AML-193 (cell line): ENCODE data around the gene COBLL1.
"Not testable (repeated sequence)": the region's sequence is repeated elsewhere in the genome, so short reads cannot be mapped to it uniquely, and the experiment has no call there.

Experiments used
- DNase-seq, 2 experiments: peaks; one replicate each; lab custom pipeline; 2025; lab: John Stamatoyannopoulos, UW

Gene COBLL1

DNA sequence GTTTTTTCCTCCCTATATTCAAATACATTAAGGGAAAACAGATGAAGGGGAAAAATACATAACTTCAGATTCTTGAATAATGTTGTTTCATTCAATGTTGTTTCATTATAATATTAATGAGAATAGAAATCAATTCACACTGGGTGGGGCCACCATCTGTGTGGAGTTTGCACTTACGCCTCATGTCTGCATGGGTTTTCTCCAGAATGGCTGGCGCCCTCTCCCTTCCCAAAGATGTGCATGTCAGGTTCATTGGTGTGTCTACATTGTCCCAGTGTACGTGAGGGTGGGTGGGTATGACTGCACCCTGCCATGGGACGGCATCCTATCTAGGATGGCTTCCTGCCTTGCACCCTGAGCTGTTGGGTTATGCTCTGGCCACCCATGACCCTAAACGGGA, 51.7 kb downstream of the COBLL1 start:
- no peak for DNase-seq

- no peak for DNase-seq
These were observed 54.8 kb downstream of the COBLL1 start for GRCh38 chr2:164786787-164787186.

DNA sequence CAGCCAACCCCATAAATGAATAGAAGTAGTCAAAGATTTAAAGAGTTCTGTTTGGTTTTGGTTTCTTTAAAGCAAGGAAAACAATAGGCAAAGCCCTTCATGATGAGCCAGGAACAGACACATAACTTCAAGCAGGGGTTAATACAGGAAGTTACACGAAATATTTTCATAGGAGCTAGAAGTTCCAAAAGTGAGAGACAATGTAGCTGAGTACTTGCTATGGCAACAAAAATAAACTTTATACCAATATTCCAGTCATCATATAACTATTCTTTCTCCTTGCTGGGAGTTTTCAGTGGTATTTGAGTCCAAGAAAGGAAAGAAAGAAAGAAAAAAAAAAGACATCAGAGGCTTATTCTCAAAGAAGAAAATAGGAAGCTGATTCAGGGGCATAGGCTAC, 56.2 kb downstream of the COBLL1 start:
- DNase-seq: no peak

- no peak for DNase-seq
These were observed 57.2 kb downstream of the COBLL1 start for GRCh38 chr2:164784376-164784775.

DNA sequence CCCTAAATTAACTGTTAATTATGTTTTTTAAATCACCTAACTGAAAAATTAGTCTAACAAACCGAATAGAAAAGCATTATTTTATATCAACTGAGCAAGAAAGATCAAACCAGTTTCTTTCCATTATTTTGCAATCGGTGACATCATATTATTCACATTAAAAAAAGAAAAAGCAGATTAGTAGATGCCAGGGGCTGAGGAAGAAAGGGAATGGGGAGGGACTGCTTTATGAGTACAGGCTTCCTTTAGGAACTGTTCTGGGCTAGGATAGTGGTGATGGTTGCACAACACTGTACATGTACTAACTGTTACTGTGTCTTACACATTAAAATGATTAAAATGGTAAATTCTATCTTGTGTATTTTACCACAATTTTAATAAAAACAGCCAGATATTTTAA, 59.3 kb downstream of the COBLL1 start:
- DNase-seq: no peak

GRCh38 chr2:164781394-164781793, 60.2 kb downstream of the COBLL1 start:
- DNase-seq: no peak

DNA sequence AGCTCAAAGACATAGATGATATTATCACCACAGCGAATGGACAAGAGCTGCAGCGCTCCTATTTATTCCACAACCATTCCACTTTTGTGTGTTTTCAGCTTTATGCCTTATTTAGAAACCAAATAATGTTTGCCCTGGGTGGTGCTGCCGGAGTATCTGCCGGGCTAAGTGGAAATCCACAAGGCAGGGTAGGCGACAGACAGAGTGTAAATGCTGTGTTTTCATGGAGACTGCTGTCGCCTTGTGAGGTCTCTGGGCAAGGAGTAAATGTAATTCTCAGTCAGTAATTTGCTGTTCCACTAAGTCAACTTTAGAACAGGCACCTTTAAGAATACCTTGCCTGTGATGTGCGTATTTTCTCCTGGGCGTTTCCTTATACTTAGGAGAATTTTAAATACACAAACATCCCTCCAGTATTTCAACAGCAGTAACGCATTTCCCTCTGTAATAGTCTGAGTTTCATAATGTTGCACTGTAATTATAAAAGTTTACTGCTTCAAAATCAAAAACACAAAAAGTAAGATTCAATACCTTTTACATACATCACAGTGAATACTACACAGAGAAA, 60.9 kb downstream of the COBLL1 start:
- DNase-seq: no peak

- no peak for DNase-seq
These were observed 62.1 kb downstream of the COBLL1 start for GRCh38 chr2:164779383-164780057.

- DNase-seq: no peak
These were observed 62.9 kb downstream of the COBLL1 start for GRCh38 chr2:164778723-164779122.

DNA sequence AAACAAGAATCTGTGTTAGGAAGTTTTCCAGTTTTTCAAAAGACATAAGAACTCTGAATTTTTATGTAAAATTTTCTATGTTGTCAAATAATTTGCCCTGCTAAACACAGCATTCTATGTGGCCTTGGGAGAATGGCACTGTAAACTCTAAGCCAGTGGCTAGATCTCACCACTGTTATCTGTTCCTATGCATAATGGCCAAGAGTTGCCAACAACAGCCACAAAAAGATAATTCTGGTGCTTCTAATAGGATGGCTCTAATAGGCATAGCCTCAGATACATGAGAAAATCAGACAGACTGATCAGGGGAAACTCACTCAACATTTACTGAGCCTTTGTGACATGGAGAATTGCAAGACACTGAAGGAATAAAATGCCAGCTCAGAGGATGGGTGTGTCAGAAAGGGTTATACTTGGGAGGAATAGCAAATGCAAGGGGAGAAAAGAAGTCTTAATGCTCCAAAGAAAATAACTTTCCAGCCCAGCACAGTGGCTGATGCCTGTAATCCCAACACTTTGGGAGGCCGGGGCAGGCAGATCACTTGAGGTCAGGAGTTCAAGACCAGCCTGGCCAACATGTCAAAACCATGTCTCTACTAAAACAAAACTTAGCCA, 63.7 kb downstream of the COBLL1 start:
- no peak for DNase-seq

GRCh38 chr2:164773635-164774034, 68.0 kb downstream of the COBLL1 start:
- no peak for DNase-seq

GRCh38 chr2:164773091-164773490, 68.5 kb downstream of the COBLL1 start:
- DNase-seq: no peak

DNA sequence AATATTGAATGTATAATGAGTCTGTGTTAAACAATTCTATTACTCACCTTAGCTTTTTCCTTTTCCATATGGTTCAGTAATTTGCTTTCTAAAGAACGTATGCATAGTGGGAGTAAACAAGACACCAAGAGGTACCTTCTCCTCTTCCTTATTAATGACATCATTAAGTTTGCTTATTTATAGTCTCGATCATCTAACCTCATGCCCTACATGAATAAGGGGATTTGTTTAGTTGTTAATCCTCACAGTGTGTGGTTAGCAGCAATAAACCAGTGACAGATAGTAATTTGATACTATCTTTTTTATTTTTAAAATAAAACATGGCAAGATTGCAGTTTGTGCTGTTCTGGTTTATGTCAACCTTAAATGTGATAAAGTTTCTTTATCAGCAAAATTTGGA, 69.7 kb downstream of the COBLL1 start:
- no peak for DNase-seq

DNA sequence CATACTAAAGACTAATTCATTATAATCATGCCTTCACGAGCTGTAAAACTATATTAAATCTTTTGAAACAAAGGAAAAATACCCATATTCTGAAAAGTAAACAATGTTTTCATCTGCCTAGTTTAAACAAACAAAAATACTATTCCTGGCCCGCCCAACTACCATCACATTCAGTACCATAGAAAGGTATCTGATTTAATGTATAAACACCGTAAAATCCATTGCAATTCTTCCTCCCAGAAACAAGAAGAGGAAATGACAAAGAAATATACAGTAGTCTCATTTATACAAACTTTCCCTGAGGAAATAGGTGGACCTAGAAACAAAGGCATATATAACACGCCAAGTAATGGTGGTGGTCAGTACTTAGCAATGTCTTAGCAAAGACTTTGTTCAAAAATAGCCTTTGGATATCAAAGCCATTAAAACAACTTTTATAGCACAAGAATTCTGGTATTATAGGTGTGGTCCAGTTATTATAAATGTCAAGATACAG, 71.2 kb downstream of the COBLL1 start:
- DNase-seq: no peak

DNA sequence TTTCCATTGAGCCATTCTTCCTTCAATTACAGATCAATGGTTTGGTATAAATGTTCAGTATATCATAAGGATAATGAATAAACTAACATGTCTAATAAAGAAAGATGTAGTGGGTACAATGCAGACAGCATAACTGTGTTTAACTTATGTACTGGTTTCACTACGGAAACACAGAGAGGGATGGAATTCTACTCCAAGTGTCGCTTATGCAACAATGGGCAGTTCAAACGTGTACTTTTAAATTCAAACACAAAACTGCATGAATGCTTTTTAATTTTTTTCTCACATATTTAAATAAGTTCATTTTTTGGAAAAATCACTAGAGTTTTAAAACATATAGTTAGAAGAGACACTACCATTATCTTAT, 74.7 kb downstream of the COBLL1 start:
- no peak for DNase-seq

- DNase-seq: peak; percentile 54 to 65
These were observed 75.2 kb downstream of the COBLL1 start for GRCh38 chr2:164766216-164766953.

GRCh38 chr2:164764996-164765395, 76.6 kb downstream of the COBLL1 start:
- DNase-seq: no peak

GRCh38 chr2:164764474-164764873, 77.1 kb downstream of the COBLL1 start:
- no peak for DNase-seq

- DNase-seq: no peak
These were observed 78.2 kb downstream of the COBLL1 start for GRCh38 chr2:164763431-164763830.

DNA sequence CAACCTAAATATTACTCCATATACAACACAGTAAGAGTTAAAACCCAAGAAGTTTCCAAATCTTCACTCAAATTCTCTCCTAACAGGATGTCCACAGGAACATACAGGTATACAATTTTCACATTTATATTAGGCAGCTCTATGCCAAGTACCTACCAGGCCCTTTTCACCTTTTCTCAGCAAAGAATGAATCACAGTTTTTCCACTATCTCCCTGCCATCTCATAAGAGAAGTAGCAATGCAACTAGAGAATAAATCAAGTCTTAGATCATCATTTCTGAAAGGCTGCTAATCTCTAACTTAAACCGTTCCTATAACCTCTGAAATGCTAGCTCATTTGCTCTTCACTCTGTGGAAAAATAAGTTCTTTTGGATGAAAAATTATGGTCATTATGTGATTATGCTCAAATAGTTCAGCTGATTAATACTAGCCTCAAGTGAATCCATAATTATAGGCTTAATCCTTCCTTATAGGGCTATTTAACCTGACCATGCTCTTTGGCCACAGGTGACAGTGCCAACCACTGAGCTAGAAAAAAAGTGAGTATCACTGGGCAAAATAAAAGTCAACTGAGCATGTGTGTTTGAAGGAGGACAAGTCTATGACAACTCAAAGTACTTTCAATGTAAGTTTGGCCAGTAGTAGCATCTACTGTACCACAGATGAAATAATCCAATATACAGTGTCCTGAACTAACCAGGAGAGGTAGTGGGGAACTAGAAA, 79.7 kb downstream of the COBLL1 start:
- DNase-seq: no peak

DNA sequence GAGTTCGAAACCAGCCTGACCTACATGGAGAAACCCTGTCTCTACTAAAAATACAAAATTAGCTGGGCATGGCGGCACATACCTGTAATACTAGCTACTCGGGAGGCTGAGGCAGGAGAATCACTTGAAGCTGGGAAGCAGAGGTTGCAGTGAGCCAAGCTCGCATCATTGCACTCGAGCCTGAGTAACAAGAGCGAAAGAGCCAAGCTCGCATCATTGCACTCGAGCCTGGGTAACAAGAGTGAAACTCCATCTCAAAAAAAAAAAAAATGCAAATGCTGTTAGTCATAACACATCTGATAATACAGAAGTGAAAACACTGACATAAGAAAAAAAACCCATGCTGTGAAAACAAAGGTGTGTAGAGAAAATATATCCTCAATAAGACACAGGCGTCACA, 80.4 kb downstream of the COBLL1 start:
- not testable (repeated sequence) for DNase-seq

DNA sequence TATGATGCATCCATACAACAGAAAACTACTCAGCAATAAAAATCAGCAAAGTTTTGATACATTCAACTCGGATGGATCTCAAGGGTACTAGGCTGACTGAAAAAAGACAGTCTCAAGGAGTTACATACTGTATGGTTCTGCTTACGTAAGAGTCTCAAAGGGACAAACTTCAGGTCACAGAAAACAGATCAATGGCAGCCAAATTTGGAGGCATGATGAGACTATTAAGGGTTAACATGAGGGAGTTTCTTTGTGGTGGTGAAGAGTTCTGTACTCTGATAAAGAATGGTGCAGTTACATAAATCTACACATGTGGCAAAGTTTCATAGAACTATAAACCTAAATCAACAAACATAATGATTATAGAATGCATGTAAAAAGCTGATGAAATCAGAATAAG, 81.4 kb downstream of the COBLL1 start:
- no peak for DNase-seq
